ENCODE measurements around the gene MDH2. TPM values are rescaled to one million over a fixed set of nuclear protein-coding genes. Genes with fewer than 3 reads are reported as not detected.
"Not testable (repeated sequence)": the region's sequence is repeated elsewhere in the genome, so short reads cannot be mapped to it uniquely, and the experiment has no call there.

The MDH2 gene
- total RNA-seq, 1 donor from 2014 or later, result 34.8 TPM

GRCh38 chr7:76114742-76115141 lies 66.8 kb downstream of the MDH2 start:
- not testable (repeated sequence) for DNase-seq

Small RNA genes lying within 50 kb of the gene (small RNA-seq; reads per million reads assigned to genes)
- gene RNU6-863P, result not detected

Other genes with a start within 250 kb of the MDH2 start
- gene CCL24, start 234.3 kb upstream of the MDH2 start, total RNA-seq, result not detected
- gene RHBDD2, start 169.1 kb upstream of the MDH2 start, total RNA-seq, result 27.1 TPM
- 59.0 TPM for gene POR, start 133.0 kb upstream of the MDH2 start, total RNA-seq
- 19.8 TPM for gene TMEM120A, start 53.5 kb upstream of the MDH2 start, total RNA-seq
- gene STYXL1, start 106 bp upstream of the MDH2 start, total RNA-seq, result 18.4 TPM
- 6.7 TPM for gene SRRM3, start 153.8 kb downstream of the MDH2 start, total RNA-seq